ENCODE results near the gene CMTM8.

CMTM8 gene

DNA sequence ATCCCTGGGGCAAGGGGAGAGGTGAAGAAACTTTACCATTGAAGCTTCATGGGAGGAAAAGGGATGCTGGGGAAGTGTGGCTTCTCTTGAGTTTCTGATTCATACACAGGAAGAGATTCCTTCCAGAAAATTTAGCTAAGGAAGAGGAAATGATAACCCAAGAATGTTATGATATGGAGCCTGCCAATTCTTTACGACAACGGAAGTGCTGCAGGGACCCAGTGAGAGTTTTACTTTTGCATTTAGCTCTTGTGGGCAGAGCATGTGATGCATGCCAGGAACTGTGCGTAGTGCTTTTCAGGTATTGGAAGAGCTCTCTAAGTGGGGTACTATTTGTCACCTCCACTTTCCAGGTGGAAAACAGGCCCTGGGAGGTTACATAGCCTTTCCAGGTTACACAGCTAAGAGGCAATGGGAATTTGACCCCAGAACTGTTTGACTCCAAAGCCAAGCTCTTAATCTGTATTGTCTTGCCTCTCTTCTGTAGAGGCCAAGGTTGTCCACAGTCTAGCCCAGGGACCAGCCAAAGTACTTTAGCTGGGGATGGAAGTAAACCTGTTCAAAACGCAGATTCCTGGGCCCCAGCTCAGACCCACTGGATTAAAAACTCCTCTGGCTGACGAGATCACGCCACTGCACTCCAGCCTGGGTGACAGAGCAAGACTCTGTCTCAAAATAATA is 176.2 kb downstream of the CMTM8 start:
- no peak for DNase-seq

DNA sequence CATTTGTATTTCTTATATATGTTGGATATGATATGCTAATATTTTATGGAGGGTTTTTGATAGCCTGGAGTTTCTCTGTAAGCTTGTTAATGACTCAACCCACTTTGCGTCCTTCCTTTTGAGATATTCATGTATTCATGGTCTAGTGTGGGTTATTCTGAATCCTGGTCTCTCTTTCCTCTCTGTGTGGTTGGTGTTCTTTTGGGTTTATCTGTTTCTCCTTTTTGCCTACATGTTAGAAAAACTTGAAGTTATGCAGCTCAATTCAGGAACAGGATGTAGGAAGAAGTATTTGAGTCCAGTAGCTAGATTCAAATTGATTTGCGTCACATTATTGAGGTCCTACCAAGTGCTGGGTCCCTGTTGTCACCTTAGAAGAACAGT is 181.3 kb downstream of the CMTM8 start:
- no peak for DNase-seq

All from NCI-H2171 (cell line).